MM.1S (cell line): ENCODE data around the gene STX3.
"Not testable (repeated sequence)": the region's sequence is repeated elsewhere in the genome, so short reads cannot be mapped to it uniquely, and the experiment has no call there.

Source experiments
- CTCF ChIP-seq: fragments of 300-600 bp; sonication (generic); IDR thresholded peaks from 2 replicates; pipeline ENCODE4 v1.5.1; 2016; ENCODE audit warnings: antibody characterized with exemption, low read length, mixed read lengths
- EZH2 ChIP-seq: fragments of 300-600 bp; sonication (generic); optimal IDR thresholded peaks from 2 replicates; pipeline ENCODE3; 2017; ENCODE audit warnings: low read depth, mild to moderate bottlenecking, antibody characterized with exemption, low read length, mixed read lengths
- EZH2phosphoT487 ChIP-seq: fragments of 300-600 bp; sonication (generic); IDR thresholded peaks from 2 replicates; pipeline ENCODE4 v1.6.1; 2018; ENCODE audit warnings: antibody characterized with exemption, low read length

- not testable (repeated sequence) for TF ChIP-seq CTCF, EZH2, EZH2phosphoT487
Measured at GRCh38 chr11:59848439-59848838, 93.3 kb downstream of the STX3 start.
